ENCODE results near the gene SMIM13. TPM values are rescaled to one million over a fixed set of nuclear protein-coding genes. Genes with fewer than 3 reads are reported as not detected.

The SMIM13 gene
- polyA plus RNA-seq, 2 of the 4 experiments (the other 2 are of a cell fraction): 12.7 to 12.8 TPM

DNA sequence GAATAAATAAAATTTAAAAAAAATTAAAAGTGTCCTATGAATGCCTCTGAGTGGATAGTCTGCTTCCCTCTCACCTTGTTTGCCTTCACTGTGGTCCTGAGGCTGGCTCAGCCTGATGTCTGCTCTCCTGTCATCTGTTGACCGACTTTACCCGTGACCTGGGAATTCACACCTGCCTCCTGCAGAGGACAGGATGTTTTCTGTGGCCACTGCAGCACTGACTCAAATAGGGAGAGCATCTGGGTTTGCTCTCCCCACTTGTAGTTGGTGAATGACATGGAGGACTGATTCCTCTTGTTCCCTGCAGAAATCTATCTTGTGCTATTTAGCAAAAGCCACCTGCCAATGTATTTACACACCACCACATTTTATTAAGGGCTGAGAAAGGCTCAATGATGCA, 70.3 kb downstream of the SMIM13 start:
- H3K4me2 ChIP-seq: no peak overlapping the region
- ATAC-seq (no peak), FAIRE-seq (no peak), DNase-seq (ENCODE audit: low read depth in 1 of 2, low spot score in 1 of 2) (no peak)
- WGBS (ENCODE audit: missing lambda C conversion rate): 91% methylated on average over 2 of the region's 2 CpGs
- ChIA-PET POLR2A (no interaction called here), CTCF (interaction anchor here (1.2 to 3.4 kb wide), 4 partner anchors 8 to 334 kb away, joined by 3 to 14 read pairs (median 6); no protein-coding TSS in a partner anchor)
- TF ChIP-seq, protein P1, sequence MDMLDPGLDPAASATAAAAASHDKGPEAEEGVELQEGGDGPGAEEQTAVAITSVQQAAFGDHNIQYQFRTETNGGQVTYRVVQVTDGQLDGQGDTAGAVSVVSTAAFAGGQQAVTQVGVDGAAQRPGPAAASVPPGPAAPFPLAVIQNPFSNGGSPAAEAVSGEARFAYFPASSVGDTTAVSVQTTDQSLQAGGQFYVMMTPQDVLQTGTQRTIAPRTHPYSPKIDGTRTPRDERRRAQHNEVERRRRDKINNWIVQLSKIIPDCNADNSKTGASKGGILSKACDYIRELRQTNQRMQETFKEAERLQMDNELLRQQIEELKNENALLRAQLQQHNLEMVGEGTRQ (IDR thresholded peaks at IDR 0.05): no peak
- TF ChIP-seq HDAC2 (IDR thresholded peaks at IDR 0.05) (no peak), TP53 (CRISPR knock-in tag; IDR thresholded peaks at IDR 0.05) (no peak), RAD21 (conservative IDR thresholded peaks at IDR 0.05 in 1 of 2, IDR thresholded peaks at IDR 0.05 in 1 of 2) (no peak), HEYL (CRISPR knock-in tag; IDR thresholded peaks at IDR 0.05) (no peak), BHLHE40 (IDR thresholded peaks at IDR 0.05; ENCODE audit: low read depth, low read length) (no peak), RARB (CRISPR knock-in tag; IDR thresholded peaks at IDR 0.05) (no peak), RNF2 (IDR thresholded peaks at IDR 0.05; ENCODE audit: borderline replicate concordance, low read depth) (no peak), GATA3 (IDR thresholded peaks at IDR 0.05; ENCODE audit: borderline replicate concordance) (no peak), NFE2L2 (conservative IDR thresholded peaks at IDR 0.05; ENCODE audit: low read length) (no peak), FOSB (CRISPR knock-in tag; IDR thresholded peaks at IDR 0.05) (no peak), MAFK (IDR thresholded peaks at IDR 0.05; ENCODE audit: partially characterized antibody) (no peak), MYC (IDR thresholded peaks at IDR 0.05; ENCODE audit: borderline replicate concordance, low read length) (no peak), HOXB13 (CRISPR knock-in tag; IDR thresholded peaks at IDR 0.05; ENCODE audit: low read depth) (no peak), CBX2 (IDR thresholded peaks at IDR 0.05; ENCODE audit: borderline replicate concordance, low read depth) (no peak)
- TF ChIP-seq, protein P2, sequence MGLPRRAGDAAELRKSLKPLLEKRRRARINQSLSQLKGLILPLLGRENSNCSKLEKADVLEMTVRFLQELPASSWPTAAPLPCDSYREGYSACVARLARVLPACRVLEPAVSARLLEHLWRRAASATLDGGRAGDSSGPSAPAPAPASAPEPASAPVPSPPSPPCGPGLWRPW (IDR thresholded peaks at IDR 0.05): no peak
- TF ChIP-seq, protein P3, sequence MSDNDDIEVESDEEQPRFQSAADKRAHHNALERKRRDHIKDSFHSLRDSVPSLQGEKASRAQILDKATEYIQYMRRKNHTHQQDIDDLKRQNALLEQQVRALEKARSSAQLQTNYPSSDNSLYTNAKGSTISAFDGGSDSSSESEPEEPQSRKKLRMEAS (IDR thresholded peaks at IDR 0.05): no peak
- TF ChIP-seq, protein P4, sequence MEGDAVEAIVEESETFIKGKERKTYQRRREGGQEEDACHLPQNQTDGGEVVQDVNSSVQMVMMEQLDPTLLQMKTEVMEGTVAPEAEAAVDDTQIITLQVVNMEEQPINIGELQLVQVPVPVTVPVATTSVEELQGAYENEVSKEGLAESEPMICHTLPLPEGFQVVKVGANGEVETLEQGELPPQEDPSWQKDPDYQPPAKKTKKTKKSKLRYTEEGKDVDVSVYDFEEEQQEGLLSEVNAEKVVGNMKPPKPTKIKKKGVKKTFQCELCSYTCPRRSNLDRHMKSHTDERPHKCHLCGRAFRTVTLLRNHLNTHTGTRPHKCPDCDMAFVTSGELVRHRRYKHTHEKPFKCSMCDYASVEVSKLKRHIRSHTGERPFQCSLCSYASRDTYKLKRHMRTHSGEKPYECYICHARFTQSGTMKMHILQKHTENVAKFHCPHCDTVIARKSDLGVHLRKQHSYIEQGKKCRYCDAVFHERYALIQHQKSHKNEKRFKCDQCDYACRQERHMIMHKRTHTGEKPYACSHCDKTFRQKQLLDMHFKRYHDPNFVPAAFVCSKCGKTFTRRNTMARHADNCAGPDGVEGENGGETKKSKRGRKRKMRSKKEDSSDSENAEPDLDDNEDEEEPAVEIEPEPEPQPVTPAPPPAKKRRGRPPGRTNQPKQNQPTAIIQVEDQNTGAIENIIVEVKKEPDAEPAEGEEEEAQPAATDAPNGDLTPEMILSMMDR (IDR thresholded peaks at IDR 0.05): no peak
- TF ChIP-seq, protein P5, sequence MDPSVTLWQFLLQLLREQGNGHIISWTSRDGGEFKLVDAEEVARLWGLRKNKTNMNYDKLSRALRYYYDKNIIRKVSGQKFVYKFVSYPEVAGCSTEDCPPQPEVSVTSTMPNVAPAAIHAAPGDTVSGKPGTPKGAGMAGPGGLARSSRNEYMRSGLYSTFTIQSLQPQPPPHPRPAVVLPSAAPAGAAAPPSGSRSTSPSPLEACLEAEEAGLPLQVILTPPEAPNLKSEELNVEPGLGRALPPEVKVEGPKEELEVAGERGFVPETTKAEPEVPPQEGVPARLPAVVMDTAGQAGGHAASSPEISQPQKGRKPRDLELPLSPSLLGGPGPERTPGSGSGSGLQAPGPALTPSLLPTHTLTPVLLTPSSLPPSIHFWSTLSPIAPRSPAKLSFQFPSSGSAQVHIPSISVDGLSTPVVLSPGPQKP (IDR thresholded peaks at IDR 0.05; ENCODE audit: low read depth, low read length): no peak
- TF ChIP-seq, protein P6, sequence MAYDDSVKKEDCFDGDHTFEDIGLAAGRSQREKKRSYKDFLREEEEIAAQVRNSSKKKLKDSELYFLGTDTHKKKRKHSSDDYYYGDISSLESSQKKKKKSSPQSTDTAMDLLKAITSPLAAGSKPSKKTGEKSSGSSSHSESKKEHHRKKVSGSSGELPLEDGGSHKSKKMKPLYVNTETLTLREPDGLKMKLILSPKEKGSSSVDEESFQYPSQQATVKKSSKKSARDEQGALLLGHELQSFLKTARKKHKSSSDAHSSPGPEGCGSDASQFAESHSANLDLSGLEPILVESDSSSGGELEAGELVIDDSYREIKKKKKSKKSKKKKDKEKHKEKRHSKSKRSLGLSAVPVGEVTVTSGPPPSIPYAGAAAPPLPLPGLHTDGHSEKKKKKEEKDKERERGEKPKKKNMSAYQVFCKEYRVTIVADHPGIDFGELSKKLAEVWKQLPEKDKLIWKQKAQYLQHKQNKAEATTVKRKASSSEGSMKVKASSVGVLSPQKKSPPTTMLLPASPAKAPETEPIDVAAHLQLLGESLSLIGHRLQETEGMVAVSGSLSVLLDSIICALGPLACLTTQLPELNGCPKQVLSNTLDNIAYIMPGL (CRISPR knock-in tag; IDR thresholded peaks at IDR 0.05; ENCODE audit: borderline replicate concordance): no peak
- no peak overlapping the region for H3K4me3 ChIP-seq
- peaks cover 4% of the 10 kb centered on the region; the same call in 1 of the 3 replicates for H3K9me3 ChIP-seq
- H3K27ac ChIP-seq: no peak overlapping the region
- peaks cover 9% of the 10 kb centered on the region for H3K4me1 ChIP-seq

All from A549 (cell line).